Measurements from ENCODE around the gene DPYSL3.

DPYSL3 gene

DNA sequence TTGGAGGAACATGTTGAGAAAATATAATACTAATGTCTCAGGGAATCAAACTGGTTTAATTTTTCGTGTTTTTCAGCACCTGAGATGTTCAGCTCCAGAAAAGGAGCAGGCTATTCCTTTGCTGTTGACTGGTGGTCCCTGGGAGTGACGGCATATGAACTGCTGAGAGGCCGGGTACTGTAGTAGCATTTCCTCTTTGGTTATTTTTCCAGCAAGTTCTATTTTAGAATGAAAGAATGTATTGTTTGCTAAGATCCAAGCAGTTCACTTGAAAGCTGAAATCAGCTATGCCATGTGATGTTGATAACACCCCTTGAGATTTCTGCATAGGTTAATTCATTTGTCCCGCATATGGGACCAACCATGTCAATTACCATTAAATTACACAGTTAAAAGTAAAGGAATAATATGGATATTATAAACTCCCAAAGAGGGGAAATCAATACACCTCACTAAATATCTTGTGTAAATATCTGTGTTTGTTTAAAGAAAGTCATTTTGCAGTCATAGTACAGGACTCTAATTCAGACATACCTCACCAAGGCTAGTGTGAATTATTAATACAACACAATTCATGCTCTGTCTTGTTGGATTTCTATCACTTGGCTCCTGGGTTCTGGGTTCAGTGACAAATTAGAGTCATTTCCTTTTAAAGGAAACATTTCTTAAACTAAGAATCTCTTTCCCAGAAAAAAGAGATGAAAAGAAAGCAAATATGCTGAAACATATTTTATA lies 148.3 kb downstream of the DPYSL3 start:
- no peak for DNase-seq

- no peak for DNase-seq
Measured at GRCh38 chr5:147360816-147361215, 149.1 kb downstream of the DPYSL3 start.

DNA sequence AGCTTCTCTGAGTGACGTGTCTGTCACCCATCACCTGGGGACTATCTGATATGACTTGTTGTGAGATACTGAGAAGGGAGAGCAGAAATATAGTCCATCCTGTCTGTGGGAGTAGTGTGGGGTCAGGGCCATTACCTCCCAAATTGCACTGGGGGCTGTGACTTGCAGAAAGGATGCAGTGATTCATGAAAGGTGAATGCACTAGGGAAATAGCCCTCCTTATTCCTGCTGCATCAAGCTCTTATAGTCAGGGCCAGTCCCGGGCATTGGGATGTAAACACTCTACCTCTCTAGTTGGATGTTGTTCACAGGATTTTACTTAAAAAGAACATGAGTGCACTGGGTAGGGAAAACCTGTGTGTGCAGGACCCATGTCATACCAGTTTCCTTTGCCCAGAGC lies 150.3 kb downstream of the DPYSL3 start:
- no peak for DNase-seq

DNA sequence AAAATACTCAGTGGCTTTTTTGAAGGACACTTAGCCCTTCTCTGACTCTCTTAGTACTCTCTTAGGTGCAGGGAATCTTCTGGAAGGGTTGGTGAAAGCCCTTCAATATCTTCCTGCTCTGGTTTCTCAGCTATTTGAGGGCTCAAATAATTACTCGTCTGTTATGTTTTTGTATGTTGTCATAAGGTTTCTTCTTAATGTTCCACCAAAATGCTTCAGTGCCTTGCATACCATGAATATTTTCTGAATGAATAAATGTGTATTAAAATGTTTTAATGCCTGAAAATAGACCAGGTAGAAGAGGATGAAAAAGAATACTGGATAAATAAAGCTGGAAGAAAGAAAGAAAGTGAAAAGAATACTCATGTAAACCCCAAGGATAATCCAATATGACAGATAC lies 150.8 kb downstream of the DPYSL3 start:
- DNase-seq = no peak

DNA sequence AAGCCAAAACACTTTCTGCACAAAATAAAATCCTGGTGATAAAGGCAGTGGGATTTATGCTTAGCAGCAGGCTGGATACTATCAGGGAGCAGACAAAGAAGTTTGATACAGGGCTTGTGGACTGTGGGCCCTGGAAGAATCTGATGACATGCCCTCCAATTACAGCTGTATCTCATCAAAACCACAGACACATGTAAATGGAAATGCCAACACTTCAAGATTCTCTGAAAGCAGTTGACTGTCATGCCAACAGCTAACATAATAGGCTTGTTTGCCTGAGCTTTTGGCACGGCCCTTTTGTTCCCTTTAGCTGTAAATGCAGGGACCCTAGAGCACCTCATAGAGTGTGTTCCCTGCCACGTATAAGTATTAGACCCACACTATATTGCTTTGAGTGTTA lies 160.6 kb downstream of the DPYSL3 start:
- no peak for DNase-seq

DNA sequence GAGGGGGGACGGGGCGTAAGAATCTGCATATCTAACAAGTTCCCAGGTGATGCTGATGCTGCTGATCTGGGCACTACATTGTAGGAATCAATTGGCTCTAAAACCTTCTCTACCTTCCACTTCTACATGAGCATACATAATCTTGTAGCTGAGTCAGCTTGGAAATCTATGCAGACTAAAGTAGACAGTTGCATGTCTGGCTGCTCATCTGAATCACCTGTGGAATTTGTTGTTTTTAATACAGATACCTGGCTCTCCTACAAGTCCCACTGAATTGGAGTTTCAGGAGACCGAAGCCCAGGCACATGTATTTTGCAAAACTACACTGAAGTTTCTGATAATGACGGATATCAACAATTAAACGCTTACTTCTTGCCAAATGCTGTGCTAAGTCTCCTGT lies 161.4 kb downstream of the DPYSL3 start:
- no peak for DNase-seq

DNA sequence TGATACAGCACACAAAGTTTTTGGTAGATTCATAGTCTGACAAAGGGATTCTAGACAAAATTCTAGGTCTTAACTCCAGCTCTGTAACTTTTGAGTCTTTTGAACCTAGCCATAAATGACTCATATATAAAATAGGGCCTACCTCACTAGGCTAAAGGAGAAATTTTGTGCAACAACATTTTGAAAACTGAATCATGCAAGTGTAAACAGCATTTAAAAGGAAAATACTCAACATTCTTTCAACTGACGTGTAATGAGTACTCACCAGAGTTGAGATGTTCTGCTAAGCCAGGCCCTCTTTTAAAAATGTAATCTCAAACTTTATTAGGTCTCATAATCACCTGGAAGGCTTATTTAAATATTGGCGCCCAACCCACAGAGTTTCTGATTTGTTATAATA lies 161.8 kb downstream of the DPYSL3 start:
- DNase-seq = no peak

DNA sequence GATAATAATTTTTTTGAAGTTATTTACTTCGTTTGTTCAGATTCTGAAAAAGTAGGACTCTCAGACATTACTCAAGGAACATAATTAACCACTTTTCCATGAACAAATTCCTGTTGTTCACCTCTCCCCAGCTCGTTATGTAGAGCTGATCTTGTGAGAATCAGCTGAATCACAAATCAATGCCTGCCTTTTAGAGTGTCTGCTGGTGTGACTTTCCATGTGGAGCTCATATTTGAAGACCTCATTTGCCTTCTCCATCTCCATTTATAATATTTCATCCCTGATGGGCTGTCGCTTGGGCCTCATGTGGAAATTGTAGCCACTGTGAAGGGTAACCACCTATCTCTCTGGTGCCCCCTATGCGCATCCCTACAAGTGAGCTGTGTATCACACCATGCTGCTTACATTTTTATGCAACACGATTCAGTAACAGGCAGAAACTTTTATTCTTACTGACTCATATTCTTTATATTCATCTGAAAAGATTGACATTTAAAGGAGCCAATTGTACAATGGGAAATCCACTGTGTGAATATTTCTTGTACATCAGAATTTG lies 163.8 kb downstream of the DPYSL3 start:
- no peak for DNase-seq

DNA sequence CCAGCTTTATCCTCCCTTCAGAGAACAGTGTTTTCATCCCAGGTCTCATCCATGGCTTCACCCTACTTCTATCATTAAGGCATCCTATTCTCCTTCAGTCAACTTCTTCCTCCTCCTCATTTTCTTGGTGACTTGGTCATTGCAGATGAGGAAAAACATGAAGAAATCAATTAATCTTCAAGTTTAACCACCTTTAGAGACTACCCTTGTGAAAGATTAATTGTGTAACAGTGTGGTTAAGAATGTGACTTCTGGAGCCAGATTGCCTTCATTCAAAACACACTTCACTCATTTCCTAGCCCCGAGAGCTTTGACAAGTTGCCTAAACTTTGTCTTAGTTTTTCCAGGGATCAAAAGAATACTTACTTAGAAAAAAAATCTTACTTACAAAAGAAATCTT lies 165.0 kb downstream of the DPYSL3 start:
- no peak for DNase-seq

- DNase-seq = no peak
Measured at GRCh38 chr5:147341345-147341744, 168.5 kb downstream of the DPYSL3 start.

DNA sequence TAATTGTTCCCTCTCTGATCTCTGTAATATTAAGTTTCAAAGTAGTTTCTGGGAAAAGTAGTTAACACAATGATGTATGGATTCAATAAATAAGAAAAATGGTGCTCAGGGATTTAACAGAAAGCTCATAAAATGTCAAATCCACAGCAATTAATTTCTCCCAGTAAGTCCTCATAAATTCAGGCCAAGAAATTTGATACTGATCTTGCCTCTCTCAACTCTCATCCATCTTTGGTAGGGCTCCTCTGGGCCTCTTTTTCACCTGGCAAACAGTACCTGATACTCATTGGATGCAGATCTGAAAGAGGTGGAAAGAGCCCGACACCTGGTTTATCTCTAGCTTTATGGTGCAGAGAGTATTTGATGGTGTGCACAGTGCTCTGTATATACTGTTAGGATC lies 168.9 kb downstream of the DPYSL3 start:
- DNase-seq = no peak
